Left lung (tissue), 10 donors: Measurements from ENCODE around the gene SPPL2B. TPM values are rescaled to one million over a fixed set of nuclear protein-coding genes. Genes with fewer than 3 reads are reported as not detected.
A peak's percentile ranks its signal among the peaks of the same experiment; 100 is the strongest.

Source experiments
- ATAC-seq: fragments of 200-7000 bp; cut with Tn5 transposase; one replicate; pipeline ENCODE4 v1.9.1; 2020; ENCODE audit warnings: moderate library complexity
- DNase-seq, 4 donors: peaks; one replicate each; pipeline ENCODE4 v3.0.0-alpha.2; 2013 to 2020
- H3K27ac ChIP-seq, 2 donors: fragments of 200-600 bp; sonication (generic) in 1 of 2; one replicate each; pipeline versions ENCODE4 v1.5.0 to v1.8.0; 2020 to 2021
- H3K27me3 ChIP-seq, 2 donors: fragments of 200-600 bp; sonication (generic) in 1 of 2; one replicate each; pipeline versions ENCODE4 v1.5.0 to v1.8.0; 2020 to 2021
- H3K36me3 ChIP-seq, 2 donors: fragments of 200-600 bp; sonication (generic) in 1 of 2; one replicate each; pipeline versions ENCODE4 v1.5.0 to v1.8.0; 2020 to 2021
- H3K4me1 ChIP-seq, 2 donors: fragments of 200-600 bp; one replicate each; pipeline ENCODE4 v1.8.0; 2021
- H3K4me3 ChIP-seq, 2 donors: fragments of 200-600 bp; sonication (generic) in 1 of 2; one replicate each; pipeline versions ENCODE4 v1.5.0 to v1.8.0; 2020 to 2021; ENCODE audit warnings: mild to moderate bottlenecking in 1 of 2
- H3K9me3 ChIP-seq, 2 donors: fragments of 200-600 bp; sonication (generic) in 1 of 2; one replicate each; pipeline versions ENCODE4 v1.5.0 to v1.8.0; 2020 to 2021
- intact Hi-C, 2 donors: fragments of 100-400 bp; cut with DNase I; formaldehyde crosslinking; loops; one replicate each; pipeline versions ENCODE4 v1.11.2 to v1.14.2; 2022
- polyA plus RNA-seq, 6 donors: library from polyadenylated mRNA; unstranded; fragments of 120-200 nt; gene quantifications; one replicate each; pipeline ENCODE4 v1.2.1, GENCODE V29; 2013; ENCODE audit not compliant: insufficient read length in 6 of 6
- total RNA-seq, 2 donors: library from RNA; stranded (reverse); fragmentation: NEBNext Ultra II Directional; extraction: Animal tissue kit (Norgen Biotek cat#: 25700); gene quantifications; one replicate each; pipeline ENCODE4 v1.2.1, GENCODE V29; 2021
- TF ChIP-seq, protein P1 (sequence below), 2 donors: fragments of 200-600 bp; sonication (generic) in 1 of 2; IDR thresholded peaks; one replicate each; pipeline versions ENCODE4 v1.5.0 to v1.8.0; 2021; ENCODE audit warnings: antibody characterized with exemption in 2 of 2
- donor health status: DM: no; HTN: yes; CAD: no.
- donor health status: DM: no; HTN: no; CAD: no.

SPPL2B gene
- total and polyA plus RNA-seq, 8 donors, result 47.5 to 106 (median 69.7) TPM

- peaks cover 17 to 85% of the 10 kb centered on the region in 2 donors for H3K4me1 ChIP-seq
- peak overlapping the region in 1 of 2 donors; percentile 96 for H3K27ac ChIP-seq
- H3K27me3 ChIP-seq, result peaks cover 44 to 86% of the 10 kb centered on the region in 2 donors
- ATAC-seq, result no peak
- no peaks in the 10 kb centered on the region for H3K9me3 ChIP-seq
- peaks cover 0 to 18% of the 10 kb centered on the region in 2 donors for H3K36me3 ChIP-seq
- peak in 1 of 4 donors; percentile 84 for DNase-seq
- intact Hi-C loops, result no loop called here
- peak overlapping the region; percentile 27 to 69 for H3K4me3 ChIP-seq
- TF ChIP-seq, protein P1, sequence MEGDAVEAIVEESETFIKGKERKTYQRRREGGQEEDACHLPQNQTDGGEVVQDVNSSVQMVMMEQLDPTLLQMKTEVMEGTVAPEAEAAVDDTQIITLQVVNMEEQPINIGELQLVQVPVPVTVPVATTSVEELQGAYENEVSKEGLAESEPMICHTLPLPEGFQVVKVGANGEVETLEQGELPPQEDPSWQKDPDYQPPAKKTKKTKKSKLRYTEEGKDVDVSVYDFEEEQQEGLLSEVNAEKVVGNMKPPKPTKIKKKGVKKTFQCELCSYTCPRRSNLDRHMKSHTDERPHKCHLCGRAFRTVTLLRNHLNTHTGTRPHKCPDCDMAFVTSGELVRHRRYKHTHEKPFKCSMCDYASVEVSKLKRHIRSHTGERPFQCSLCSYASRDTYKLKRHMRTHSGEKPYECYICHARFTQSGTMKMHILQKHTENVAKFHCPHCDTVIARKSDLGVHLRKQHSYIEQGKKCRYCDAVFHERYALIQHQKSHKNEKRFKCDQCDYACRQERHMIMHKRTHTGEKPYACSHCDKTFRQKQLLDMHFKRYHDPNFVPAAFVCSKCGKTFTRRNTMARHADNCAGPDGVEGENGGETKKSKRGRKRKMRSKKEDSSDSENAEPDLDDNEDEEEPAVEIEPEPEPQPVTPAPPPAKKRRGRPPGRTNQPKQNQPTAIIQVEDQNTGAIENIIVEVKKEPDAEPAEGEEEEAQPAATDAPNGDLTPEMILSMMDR (IDR thresholded peaks at IDR 0.05), result no peak
Observed at GRCh38 chr19:2291185-2291751, 37.2 kb upstream of the SPPL2B start.

DNA sequence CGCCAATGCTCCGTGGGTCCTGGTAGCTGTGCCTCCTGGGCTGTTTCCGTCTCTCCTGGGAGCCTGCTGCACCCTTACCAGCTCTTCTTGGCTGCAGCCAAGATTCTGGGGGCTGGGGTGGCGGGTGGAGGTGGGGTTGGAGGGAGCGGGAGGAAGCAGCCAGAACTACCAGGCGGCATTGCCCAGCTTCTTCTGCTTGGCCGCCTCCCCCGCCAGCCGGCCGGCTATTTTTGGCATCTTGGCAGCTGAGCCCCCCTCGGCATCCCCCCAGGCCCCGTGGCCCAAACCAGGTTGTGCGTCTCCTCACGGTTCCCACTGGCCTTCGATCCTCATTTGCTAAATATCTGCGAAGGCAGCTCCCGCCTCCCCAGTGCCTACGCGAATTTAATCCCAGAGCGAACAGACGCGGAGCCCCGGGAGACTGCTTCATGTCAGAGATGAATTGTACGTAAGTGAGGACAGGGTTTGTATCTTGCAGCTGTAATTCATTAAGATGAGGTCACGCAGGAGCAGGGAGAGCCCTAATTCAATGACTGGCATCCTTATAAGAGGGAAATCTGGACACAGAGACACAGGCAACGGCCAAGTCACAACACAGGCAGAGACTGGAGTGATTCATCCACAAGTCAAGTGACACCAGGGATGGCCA is 33.7 kb upstream of the SPPL2B start:
- peaks cover 32 to 76% of the 10 kb centered on the region in 2 donors for H3K27me3 ChIP-seq
- TF ChIP-seq, protein P1 (IDR thresholded peaks at IDR 0.05), result no peak

GRCh38 chr19:2296141-2296540 is 32.3 kb upstream of the SPPL2B start:
- H3K27ac ChIP-seq, result no peak overlapping the region
- no peak overlapping the region for H3K4me3 ChIP-seq
- DNase-seq, result no peak
- H3K4me1 ChIP-seq, result peaks cover 2 to 36% of the 10 kb centered on the region in 2 donors
- H3K36me3 ChIP-seq, result peaks cover 0 to 18% of the 10 kb centered on the region in 2 donors
- intact Hi-C loops, result no loop called here
- no peak for ATAC-seq
- H3K27me3 ChIP-seq, result peaks cover 18 to 76% of the 10 kb centered on the region in 2 donors
- TF ChIP-seq, protein P1 (IDR thresholded peaks at IDR 0.05), result no peak
- H3K9me3 ChIP-seq, result no peaks in the 10 kb centered on the region

More for the DNA sequence above, 33.7 kb upstream of the SPPL2B start:
- H3K4me3 ChIP-seq, result no peak overlapping the region
- H3K4me1 ChIP-seq, result peaks cover 15 to 50% of the 10 kb centered on the region in 2 donors
- intact Hi-C loops, result no loop called here
- H3K9me3 ChIP-seq, result no peaks in the 10 kb centered on the region
- no peak for ATAC-seq
- no peak for DNase-seq
- no peak overlapping the region for H3K27ac ChIP-seq
- H3K36me3 ChIP-seq, result peaks cover 0 to 18% of the 10 kb centered on the region in 2 donors

DNA sequence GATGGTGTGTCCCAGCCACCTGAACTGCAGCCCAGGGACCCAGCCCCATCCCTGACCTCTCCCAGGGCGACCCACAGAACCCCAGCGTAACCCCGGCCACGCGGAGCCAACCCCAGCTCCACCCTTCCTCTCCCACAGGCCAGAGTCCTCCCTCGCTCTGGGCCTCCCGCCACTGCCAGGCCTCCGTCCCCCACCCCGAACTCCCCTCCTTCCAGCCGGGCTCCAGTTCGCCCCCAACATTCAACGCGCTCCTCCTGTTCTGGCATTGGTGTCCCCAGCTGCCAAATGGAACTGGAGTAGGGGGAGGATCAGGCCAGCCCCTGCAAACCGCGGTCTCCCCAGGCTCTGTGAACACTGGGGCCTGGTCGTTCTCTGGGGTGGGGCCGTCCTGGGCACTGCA is 28.0 kb upstream of the SPPL2B start:
- H3K9me3 ChIP-seq, result no peaks in the 10 kb centered on the region
- TF ChIP-seq, protein P1 (IDR thresholded peaks at IDR 0.05), result no peak
- H3K27me3 ChIP-seq, result peaks cover 12 to 77% of the 10 kb centered on the region in 2 donors
- no peak overlapping the region for H3K4me3 ChIP-seq
- intact Hi-C loops, result no loop called here
- peaks cover 4 to 22% of the 10 kb centered on the region in 2 donors for H3K4me1 ChIP-seq
- ATAC-seq (no peak), DNase-seq (no peak)
- H3K36me3 ChIP-seq, result peaks cover 0 to 6% of the 10 kb centered on the region in 2 donors
- no peak overlapping the region for H3K27ac ChIP-seq
